B cell (primary cell): Measurements from ENCODE around the gene FYN. TPM values are rescaled to one million over a fixed set of nuclear protein-coding genes. Genes with fewer than 3 reads are reported as not detected.

Source experiments
- ATAC-seq: fragments of 200-7000 bp; cut with Tn5 transposase; one replicate; pipeline ENCODE4 v1.10.0; 2021; ENCODE audit warnings: low read depth, mild to moderate bottlenecking, moderate number of reproducible peaks, moderate library complexity
- CTCF ChIA-PET: fragments of 350-600 bp; sonication (Branson Sonifier 250); formaldehyde crosslinking; loops from one replicate; lab custom pipeline; 2021; ENCODE audit warnings: antibody characterized with exemption, inconsistent platforms; lab: Charles Lee
- POLR2A ChIA-PET: fragments of 350-600 bp; sonication (Branson Sonifier 250); formaldehyde crosslinking; loops from one replicate; lab custom pipeline; 2021; ENCODE audit warnings: antibody characterized with exemption; lab: Charles Lee
- DNase-seq: peaks from one replicate; pipeline ENCODE4 v3.0.0; 2013
- H2AFZ ChIP-seq: 2 replicates; pipeline ENCODE4 v1.6.1; 2012; ENCODE audit warnings: mild to moderate bottlenecking, low read depth, low read length; ENCODE audit not compliant: insufficient read depth, poor library complexity, severe bottlenecking
- H3K27ac ChIP-seq, 2 donors: 1 replicate in 1 of 2; 2 replicates in 1 of 2; pipeline ENCODE4 v1.5.1; 2012 to 2013; ENCODE audit warnings: low read length in 2 of 2, mild to moderate bottlenecking in 2 of 2, moderate library complexity in 1 of 2
- H3K27me3 ChIP-seq, 4 experiments: fragments of 200-600 bp in 1 of 4; sonication (generic) in 1 of 4; replicated peaks in 1 of 4; 1 replicate in 2 of 4; 2 replicates in 2 of 4; pipeline versions ENCODE4 v1.6.1 to v1.7.0; 2013 to 2016; ENCODE audit warnings: low read length in 3 of 4, mild to moderate bottlenecking in 2 of 4, mixed read lengths in 1 of 4, moderate library complexity in 1 of 4; ENCODE audit not compliant: insufficient read depth in 4 of 4, control insufficient read depth in 3 of 4; ENCODE audit errors: control extremely low read depth in 1 of 4
- H3K36me3 ChIP-seq, 2 experiments: replicated peaks in 1 of 2; 1 replicate in 1 of 2; 2 replicates in 1 of 2; pipeline versions ENCODE4 v1.6.1 to v1.7.1; 2013; ENCODE audit warnings: low read length in 1 of 2; ENCODE audit not compliant: insufficient read depth in 2 of 2, control insufficient read depth in 1 of 2; ENCODE audit errors: control extremely low read depth in 1 of 2, extremely low read depth in 1 of 2
- H3K4me1 ChIP-seq, 2 donors: fragments of 200-600 bp in 1 of 2; sonication (generic) in 1 of 2; 1 replicate in 1 of 2; 2 replicates in 1 of 2; pipeline versions ENCODE4 v1.5.1 to v1.6.1; 2013 to 2017; ENCODE audit warnings: low read length in 2 of 2; ENCODE audit not compliant: control insufficient read depth in 2 of 2, insufficient read depth in 2 of 2
- H3K4me2 ChIP-seq: replicated peaks from 2 replicates; pipeline ENCODE3; 2012; ENCODE audit warnings: mild to moderate bottlenecking, low read depth, low read length; ENCODE audit not compliant: poor library complexity, severe bottlenecking
- H3K4me3 ChIP-seq, 5 experiments: fragments of 200-600 bp in 1 of 5; sonication (generic) in 1 of 5; 1 replicate in 3 of 5; 2 replicates in 2 of 5; pipeline versions ENCODE4 v1.5.1 to v1.7.0; 2011 to 2016; ENCODE audit warnings: low read length in 4 of 5, mild to moderate bottlenecking in 4 of 5, low read depth in 2 of 5, control low read depth in 1 of 5, moderate library complexity in 1 of 5; ENCODE audit not compliant: insufficient read depth in 1 of 5; ENCODE audit errors: control extremely low read depth in 1 of 5, extremely low read depth in 1 of 5
- H3K79me2 ChIP-seq: fragments of 200-600 bp; sonication (generic); one replicate; pipeline ENCODE4 v1.6.0; 2016; ENCODE audit warnings: low read length; ENCODE audit not compliant: control insufficient read depth, insufficient read depth
- H3K9ac ChIP-seq: fragments of 200-600 bp; sonication (generic); 2 replicates; pipeline ENCODE4 v1.6.1; 2017; ENCODE audit warnings: mild to moderate bottlenecking, low read length, moderate library complexity
- H3K9me3 ChIP-seq, 3 donors: one replicate each; pipeline versions ENCODE4 v1.6.1 to v1.7.1; 2013; ENCODE audit warnings: low read length in 2 of 3; ENCODE audit not compliant: control insufficient read depth in 2 of 3, insufficient read depth in 1 of 3; ENCODE audit errors: control extremely low read depth in 1 of 3
- H4K20me1 ChIP-seq: 2 replicates; pipeline ENCODE4 v1.6.0; 2012; ENCODE audit warnings: mild to moderate bottlenecking, low read length; ENCODE audit not compliant: insufficient read depth, control insufficient read depth, poor library complexity, severe bottlenecking
- H3K27ac Mint-ChIP-seq: one replicate; pipeline ENCODE4 v1.8.0; 2021; ENCODE audit warnings: mixed read lengths
- H3K27me3 Mint-ChIP-seq: one replicate; pipeline ENCODE4 v1.8.0; 2021; ENCODE audit warnings: mixed read lengths
- H3K4me1 Mint-ChIP-seq: one replicate; pipeline ENCODE4 v1.8.0; 2021; ENCODE audit warnings: mixed read lengths
- H3K4me3 Mint-ChIP-seq: one replicate; pipeline ENCODE4 v1.8.0; 2021; ENCODE audit warnings: mixed read lengths
- H3K9me3 Mint-ChIP-seq: one replicate; pipeline ENCODE4 v1.8.0; 2022; ENCODE audit warnings: mixed read lengths; ENCODE audit not compliant: insufficient read depth
- CTCF ChIP-seq: fragments of 200-600 bp; IDR thresholded peaks from one replicate; pipeline ENCODE4 v1.8.0; 2022; ENCODE audit warnings: antibody characterized with exemption, mild to moderate bottlenecking
- EZH2 ChIP-seq: IDR thresholded peaks from 2 replicates; pipeline ENCODE4 v1.6.1; 2012; ENCODE audit warnings: borderline replicate concordance, low read depth, mild to moderate bottlenecking, moderate library complexity, low read length; ENCODE audit not compliant: insufficient read depth, poor library complexity, severe bottlenecking
- WGBS: methylation state at CpG from one replicate; pipeline ENCODE4 v1.1.5; 2013; ENCODE audit warnings: missing lambda C conversion rate; ENCODE audit not compliant: insufficient coverage; 5-methylcytosine and 5-hydroxymethylcytosine counted together
- intact Hi-C: fragments of 100-400 bp; cut with micrococcal nuclease; formaldehyde crosslinking; loops from one replicate; pipeline ENCODE4 v1.10.0; 2022
- polyA plus RNA-seq: library from polyadenylated mRNA; depleted of rRNA; stranded (reverse); fragments of >200 nt; gene quantifications from 2 replicates; pipeline ENCODE4 v1.2.3, GENCODE V29; 2012
- total RNA-seq, 2 donors: library from RNA; stranded (reverse); fragments of 120-200 nt in 1 of 2; gene quantifications; 1 replicate in 1 of 2; 2 replicates in 1 of 2; pipeline versions ENCODE4 v1.2.3 to v1.2.4, GENCODE V29; 2013 to 2022

The FYN gene
- total and polyA plus RNA-seq, 2 donors (not counting 1 experiment from before 2014, with no cell fraction given), result 54.1 to 94.0 TPM

- Histone ChIP-seq H2AFZ (no peak overlapping the region), H3K9ac (no peak overlapping the region), H3K4me2 (no peak overlapping the region), H3K27ac (no peak overlapping the region), H3K4me1 (peaks cover 43 to 49% of the 10 kb centered on the region in 2 donors), H3K36me3 (peaks cover 2 to 4% of the 10 kb centered on the region in 2 experiments), H3K9me3 (peaks cover 0 to 3% (median 0%) of the 10 kb centered on the region in 3 donors), H4K20me1 (no peaks in the 10 kb centered on the region), H3K4me3 (no peak overlapping the region), H3K79me2 (peaks cover 28% of the 10 kb centered on the region), H3K27me3 (no peaks in the 10 kb centered on the region)
- Mint-ChIP-seq H3K27me3 (no peaks in the 10 kb centered on the region), H3K4me1 (peaks cover 52% of the 10 kb centered on the region), H3K4me3 (no peak overlapping the region), H3K27ac (no peak overlapping the region), H3K9me3 (no peaks in the 10 kb centered on the region)
- POLR2A ChIA-PET, result no interaction called here
- no peak for TF ChIP-seq CTCF
- TF ChIP-seq EZH2, result no peak
- CTCF ChIA-PET, result interaction anchor here (1.1 kb wide), 1 partner anchor 9 kb away, joined by 3 read pairs; no protein-coding TSS in a partner anchor
- no peak for ATAC-seq
- 100% methylated on average over 5 of the region's 8 CpGs for WGBS
- intact Hi-C loops, result no loop called here
- DNase-seq, result no peak
Observed at GRCh38 chr6:111743862-111744692, 129.2 kb downstream of the FYN start.

GRCh38 chr6:111743360-111743759, 129.9 kb downstream of the FYN start:
- H4K20me1 ChIP-seq, result no peaks in the 10 kb centered on the region
- POLR2A ChIA-PET, result interaction anchor here (0.7 kb wide), 1 partner anchor 49 kb away, joined by 6 read pairs; no protein-coding TSS in a partner anchor
- H3K4me1 ChIP-seq, result peaks cover 44 to 49% of the 10 kb centered on the region in 2 donors
- no peaks in the 10 kb centered on the region for H3K27me3 ChIP-seq
- no peak overlapping the region for H3K4me2 ChIP-seq
- Mint-ChIP-seq H3K9me3 (no peaks in the 10 kb centered on the region), H3K27me3 (no peaks in the 10 kb centered on the region), H3K27ac (no peak overlapping the region), H3K4me3 (no peak overlapping the region), H3K4me1 (peaks cover 52% of the 10 kb centered on the region)
- 92% methylated on average over 4 of the region's 5 CpGs for WGBS
- peaks cover 2 to 4% of the 10 kb centered on the region in 2 experiments for H3K36me3 ChIP-seq
- no peak overlapping the region for H2AFZ ChIP-seq
- no peak overlapping the region for H3K9ac ChIP-seq
- peaks cover 34% of the 10 kb centered on the region for H3K79me2 ChIP-seq
- H3K27ac ChIP-seq, result no peak overlapping the region
- TF ChIP-seq CTCF (no peak), EZH2 (no peak)
- ATAC-seq (no peak), DNase-seq (no peak)
- no peak overlapping the region for H3K4me3 ChIP-seq
- intact Hi-C loops, result no loop called here
- CTCF ChIA-PET, result interaction anchor here (1.1 kb wide), 1 partner anchor 8 kb away, joined by 3 read pairs; no protein-coding TSS in a partner anchor
- H3K9me3 ChIP-seq, result peaks cover 0 to 3% (median 0%) of the 10 kb centered on the region in 3 donors
